IPS-NIHi7 (cell line): ENCODE results near the gene CCNDBP1.
A peak's percentile ranks its signal among the peaks of the same experiment; 100 is the strongest.
"Not testable (repeated sequence)": the region's sequence is repeated elsewhere in the genome, so short reads cannot be mapped to it uniquely, and the experiment has no call there.

ENCODE experiments used
- DNase-seq: peaks from one replicate; pipeline ENCODE4 v3.0.0; 2012; ENCODE audit warnings: mixed read lengths; ENCODE audit errors: extremely low spot score

CCNDBP1 gene

GRCh38 chr15:43214592-43215295 is 29.5 kb downstream of the CCNDBP1 start:
- DNase-seq = no peak

- DNase-seq = no peak
These were observed 30.8 kb downstream of the CCNDBP1 start for GRCh38 chr15:43215961-43216360.

GRCh38 chr15:43218908-43219706 is 33.9 kb downstream of the CCNDBP1 start:
- DNase-seq = peak; percentile 88

GRCh38 chr15:43219929-43220928 is 35.0 kb downstream of the CCNDBP1 start:
- no peak for DNase-seq

- DNase-seq = no peak
These were observed 35.8 kb downstream of the CCNDBP1 start, which contains the start of gene EPB42 for GRCh38 chr15:43220991-43221403. TSS of gene EPB42 (minus strand) at chr15:43221018. CDS start at chr15:43220825, 193 bp downstream.

- DNase-seq = no peak
These were observed 36.2 kb downstream of the CCNDBP1 start for GRCh38 chr15:43221422-43221821.

- DNase-seq = peak; percentile 74
These were observed 40.2 kb downstream of the CCNDBP1 start for GRCh38 chr15:43225201-43225949.

GRCh38 chr15:43225950-43226255 is 40.7 kb downstream of the CCNDBP1 start:
- not testable (repeated sequence) for DNase-seq

GRCh38 chr15:43226436-43227305 is 41.5 kb downstream of the CCNDBP1 start:
- DNase-seq = no peak

- no peak for DNase-seq
These were observed 44.8 kb downstream of the CCNDBP1 start for GRCh38 chr15:43229977-43230376.

GRCh38 chr15:43230640-43231115 is 45.5 kb downstream of the CCNDBP1 start:
- no peak for DNase-seq

- DNase-seq = no peak
These were observed 47.2 kb downstream of the CCNDBP1 start for GRCh38 chr15:43232289-43232874.

- DNase-seq = no peak
These were observed 50.3 kb downstream of the CCNDBP1 start for GRCh38 chr15:43235536-43235935.

GRCh38 chr15:43237842-43238470 is 52.8 kb downstream of the CCNDBP1 start:
- DNase-seq = no peak

- no peak for DNase-seq
These were observed 53.5 kb downstream of the CCNDBP1 start for GRCh38 chr15:43238671-43239131.

GRCh38 chr15:43239732-43240491 is 54.7 kb downstream of the CCNDBP1 start:
- DNase-seq = no peak

- DNase-seq = no peak
These were observed 55.9 kb downstream of the CCNDBP1 start for GRCh38 chr15:43241100-43241499.

- DNase-seq = no peak
These were observed 57.4 kb downstream of the CCNDBP1 start for GRCh38 chr15:43242616-43243015.
